Coronary artery (tissue), 2 donors: ENCODE data around the gene C1QTNF1.

Experiments used
- DNase-seq: peaks from one replicate; pipeline ENCODE4 v3.0.0-alpha.2; 2017; ENCODE audit warnings: low spot score
- H3K27ac ChIP-seq, 2 donors: fragments of 200-600 bp; sonication (generic); one replicate each; pipeline ENCODE4 v1.5.1; 2016 to 2019
- H3K4me3 ChIP-seq: fragments of 200-600 bp; sonication (generic); 2 replicates; pipeline ENCODE4 v1.5.1; 2016; ENCODE audit warnings: mild to moderate bottlenecking, moderate library complexity
- CTCF ChIP-seq: fragments of 200-600 bp; sonication (generic); IDR thresholded peaks from one replicate; pipeline ENCODE4 v1.5.1; 2019; ENCODE audit warnings: antibody characterized with exemption

C1QTNF1 gene

GRCh38 chr17:79097226-79098055 lies 73.5 kb downstream of the C1QTNF1 start:
- DNase-seq, result no peak
- TF ChIP-seq CTCF, result no peak
- Histone ChIP-seq H3K27ac (no peak overlapping the region), H3K4me3 (no peak overlapping the region)

GRCh38 chr17:79098282-79098867 lies 74.4 kb downstream of the C1QTNF1 start:
- Histone ChIP-seq H3K4me3 (no peak overlapping the region), H3K27ac (no peak overlapping the region)
- DNase-seq, result no peak
- TF ChIP-seq CTCF, result no peak
